ENCODE results near the gene PLEKHD1. TPM values are rescaled to one million over a fixed set of nuclear protein-coding genes. Genes with fewer than 3 reads are reported as not detected.

Gene PLEKHD1
- total RNA-seq, 1 experiment from 2014 or later: 1.2 TPM

GRCh38 chr14:69537900-69538299 is 53.4 kb downstream of the PLEKHD1 start:
- DNase-seq (ENCODE audit: low read depth, low spot score): no peak
- H3K27ac ChIP-seq (ENCODE audit: low read depth, low read length): no peak overlapping the region
- ChIA-PET POLR2A (no interaction called here), RAD21 (ENCODE audit: low non-redundant PET in 1 of 2, low total read pairs in 2 of 2, uncharacterized antibody in 2 of 2, unreplicated experiment in 2 of 2) (no interaction called here), CTCF (interaction anchor here (0.9 to 1.6 kb wide), 2 partner anchors 10 to 47 kb away, joined by 3 to 5 read pairs; no protein-coding TSS in a partner anchor)
- no peaks in the 10 kb centered on the region for H3K27me3 ChIP-seq (ENCODE audit: insufficient read depth, low read length)
- no peaks in the 10 kb centered on the region for H3K9me2 ChIP-seq (ENCODE audit: insufficient read depth)
- no peak overlapping the region for H3K4me3 ChIP-seq (replicated peaks in 1 of 2; ENCODE audit: low read depth in 1 of 2, low read length in 2 of 2)
- no peaks in the 10 kb centered on the region for H3K79me2 ChIP-seq (ENCODE audit: insufficient read depth, low read length)
- no peak for ATAC-seq
- BruUV-seq (replicated peaks): no TSS peak
- no peaks in the 10 kb centered on the region for H3K9me3 ChIP-seq (ENCODE audit: control insufficient read depth in 1 of 2, insufficient read depth in 1 of 2, low read depth in 1 of 2, low read length in 2 of 2)
- H3K9ac ChIP-seq (ENCODE audit: low read length): no peak overlapping the region
- H3K4me2 ChIP-seq (ENCODE audit: low read length): no peak overlapping the region
- H2AFZ ChIP-seq (ENCODE audit: low read depth, low read length, poor library complexity, severe bottlenecking): no peak overlapping the region
- TF ChIP-seq POLR2AphosphoS5 (IDR thresholded peaks at IDR 0.05; ENCODE audit: low read depth, low read length): no peak
- no peak for TF ChIP-seq TCF7L2 (IDR thresholded peaks at IDR 0.05; ENCODE audit: borderline replicate concordance, extremely low read depth, insufficient read depth, insufficient read length)
- no peak for TF ChIP-seq YY1 (IDR thresholded peaks at IDR 0.05; ENCODE audit: extremely low read depth, insufficient replicate concordance, low read depth, low read length)
- TF ChIP-seq SP1 (IDR thresholded peaks at IDR 0.05; ENCODE audit: low read depth): no peak
- no peak for TF ChIP-seq SIN3A (IDR thresholded peaks at IDR 0.05; ENCODE audit: low read depth)
- no peak for TF ChIP-seq POLR2A (IDR thresholded peaks at IDR 0.05; ENCODE audit: borderline replicate concordance, extremely low read depth, insufficient read depth, insufficient read length)
- TF ChIP-seq JUND (IDR thresholded peaks at IDR 0.05): no peak
- no peak for TF ChIP-seq MAX (IDR thresholded peaks at IDR 0.05)
- no peak for TF ChIP-seq ZBTB33 (IDR thresholded peaks at IDR 0.05; ENCODE audit: extremely low read depth, insufficient replicate concordance, low read length)
- no peak for TF ChIP-seq SRF (IDR thresholded peaks at IDR 0.05; ENCODE audit: low read depth)
- no peak for TF ChIP-seq EZH2 (IDR thresholded peaks at IDR 0.05)
- TF ChIP-seq ATF3 (IDR thresholded peaks at IDR 0.05): no peak
- H4K20me1 ChIP-seq (ENCODE audit: insufficient read depth): no peaks in the 10 kb centered on the region
- H3K36me3 ChIP-seq (ENCODE audit: control insufficient read depth in 1 of 2, insufficient read depth in 2 of 2, low read length in 2 of 2): no peaks in the 10 kb centered on the region
- intact Hi-C loops (cut with micrococcal nuclease): no loop called here
- peaks cover 0 to 7% of the 10 kb centered on the region in 2 experiments; a peak in 2 of 4 replicates for H3K4me1 ChIP-seq (ENCODE audit: control insufficient read depth in 1 of 2, insufficient read depth in 2 of 2, low read length in 2 of 2)

All from HCT116 (cell line).